Endothelial cell of umbilical vein (primary cell): Measurements from ENCODE around the gene CAPN12. TPM values are rescaled to one million over a fixed set of nuclear protein-coding genes. Genes with fewer than 3 reads are reported as not detected.

Source experiments
- BruUV-seq: library from RNA; stranded (reverse); fragments of 400-500 nt; replicated peaks from 2 replicates; lab custom pipeline; 2021; lab: Mats Ljungman, UMichigan
- CTCF ChIA-PET: fragments of 300-600, 350-600 bp; sonication (Branson Sonifier 250); formaldehyde crosslinking; loops from one replicate; lab custom pipeline; 2021; ENCODE audit warnings: antibody characterized with exemption, inconsistent platforms; lab: Charles Lee
- POLR2A ChIA-PET: fragments of 300-600, 350-600 bp; sonication (Branson Sonifier 250); formaldehyde crosslinking; loops from one replicate; lab custom pipeline; 2021; ENCODE audit warnings: antibody characterized with exemption, inconsistent platforms; lab: Charles Lee
- DNase-seq: peaks from one replicate; pipeline ENCODE4 v3.0.0-alpha.2; 2011; ENCODE audit warnings: low read depth, low spot score
- FAIRE-seq: peaks from 2 replicates; lab custom pipeline; 2011; peaks lifted over from hg19 to GRCh38; lab: Jason Lieb, UNC
- H2AFZ ChIP-seq: 2 replicates; pipeline ENCODE4 v1.6.0; 2012; ENCODE audit warnings: low read depth, low read length, control low read depth, inconsistent platforms
- H3K27ac ChIP-seq: 2 replicates; pipeline ENCODE4 v1.5.1; 2011; ENCODE audit warnings: low read depth, mild to moderate bottlenecking, control low read depth, low read length, moderate library complexity; ENCODE audit not compliant: insufficient read depth
- H3K27me3 ChIP-seq, 2 experiments: 2 replicates each; pipeline versions ENCODE4 v1.6.0 to v1.6.1; 2011; ENCODE audit warnings: low read length in 2 of 2, mixed read lengths in 1 of 2; ENCODE audit not compliant: control insufficient read depth in 2 of 2, insufficient read depth in 2 of 2
- H3K36me3 ChIP-seq, 2 experiments: 2 replicates in 1 of 2; 3 replicates in 1 of 2; pipeline ENCODE4 v1.5.1; 2011; ENCODE audit warnings: low read length in 2 of 2, mild to moderate bottlenecking in 1 of 2, moderate library complexity in 1 of 2; ENCODE audit not compliant: control insufficient read depth in 2 of 2, insufficient read depth in 2 of 2; ENCODE audit errors: extremely low read depth in 1 of 2
- H3K4me1 ChIP-seq: 3 replicates; pipeline ENCODE4 v1.5.1; 2011; ENCODE audit warnings: mild to moderate bottlenecking, low read length; ENCODE audit not compliant: control insufficient read depth, insufficient read depth; ENCODE audit errors: extremely low read depth
- H3K4me2 ChIP-seq: 2 replicates; pipeline ENCODE4 v1.6.1; 2011; ENCODE audit warnings: low read length, control low read depth, mixed read lengths; ENCODE audit not compliant: insufficient read depth
- H3K4me3 ChIP-seq, 3 experiments: fragments of 200-600 bp in 1 of 3; sonication (generic), shearing (Covaris generic) in 1 of 3; replicated peaks in 1 of 3; 2 replicates each; pipeline ENCODE4 v1.5.1; 2011 to 2016; ENCODE audit warnings: control low read depth in 3 of 3, low read length in 3 of 3, mild to moderate bottlenecking in 2 of 3, inconsistent platforms in 1 of 3, low read depth in 1 of 3, moderate library complexity in 1 of 3; ENCODE audit not compliant: insufficient read depth in 1 of 3
- H3K79me2 ChIP-seq: 2 replicates; pipeline ENCODE4 v1.6.0; 2012; ENCODE audit warnings: low read length, inconsistent platforms; ENCODE audit not compliant: control insufficient read depth, insufficient read depth
- H3K9ac ChIP-seq: replicated peaks from 2 replicates; pipeline ENCODE3; 2011; ENCODE audit warnings: low read length, control low read depth; ENCODE audit not compliant: insufficient read depth; ENCODE audit errors: extremely low read depth
- H3K9me1 ChIP-seq: replicated peaks from 3 replicates; pipeline ENCODE4 v1.6.0; 2011; ENCODE audit warnings: mild to moderate bottlenecking, low read length; ENCODE audit not compliant: control insufficient read depth, insufficient read depth; ENCODE audit errors: extremely low read depth
- H3K9me3 ChIP-seq: replicated peaks from 2 replicates; pipeline ENCODE4 v1.5.1; 2012; ENCODE audit warnings: low read length, inconsistent platforms; ENCODE audit not compliant: control insufficient read depth, insufficient read depth
- H4K20me1 ChIP-seq: replicated peaks from 2 replicates; pipeline ENCODE3; 2011; ENCODE audit warnings: mild to moderate bottlenecking, low read length; ENCODE audit not compliant: control insufficient read depth, insufficient read depth; ENCODE audit errors: extremely low read depth
- CTCF ChIP-seq, 2 donors: IDR thresholded peaks; 1 replicate in 1 of 2; 2 replicates in 1 of 2; pipeline ENCODE4 v1.5.1; 2011; ENCODE audit warnings: low read length in 2 of 2, mild to moderate bottlenecking in 2 of 2, moderate library complexity in 2 of 2, control low read depth in 1 of 2, inconsistent platforms in 1 of 2, low read depth in 1 of 2; ENCODE audit not compliant: insufficient read depth in 1 of 2; ENCODE audit errors: extremely low read depth in 1 of 2
- EZH2 ChIP-seq: IDR thresholded peaks from 2 replicates; pipeline ENCODE4 v1.6.1; 2012; ENCODE audit warnings: borderline replicate concordance, low read depth, mild to moderate bottlenecking, moderate library complexity, low read length, inconsistent platforms; ENCODE audit not compliant: severe bottlenecking
- FOS ChIP-seq: IDR thresholded peaks from 2 replicates; pipeline ENCODE4 v1.6.1; 2011; ENCODE audit warnings: mild to moderate bottlenecking, low read length, moderate library complexity, borderline replicate concordance; ENCODE audit not compliant: insufficient read depth
- GATA2 ChIP-seq: IDR thresholded peaks from 2 replicates; pipeline ENCODE4 v1.7.0; 2011; ENCODE audit warnings: low read depth, mild to moderate bottlenecking, moderate library complexity, mixed read lengths, low read length; ENCODE audit not compliant: insufficient read length, insufficient read depth
- JUN ChIP-seq: IDR thresholded peaks from 2 replicates; pipeline ENCODE4 v1.6.1; 2011; ENCODE audit warnings: borderline replicate concordance, low read depth; ENCODE audit not compliant: insufficient read length, insufficient read depth
- MAX ChIP-seq: IDR thresholded peaks from 2 replicates; pipeline ENCODE4 v1.6.1; 2011; ENCODE audit not compliant: insufficient read depth, insufficient read length
- MYC ChIP-seq: IDR thresholded peaks from one replicate; pipeline ENCODE4 v1.6.1; 2011; ENCODE audit warnings: mild to moderate bottlenecking, low read depth, low read length
- POLR2A ChIP-seq: IDR thresholded peaks from 2 replicates; pipeline ENCODE4 v1.6.1; 2012; ENCODE audit warnings: low read depth, mild to moderate bottlenecking, control low read depth, low read length
- POLR2AphosphoS5 ChIP-seq: IDR thresholded peaks from 2 replicates; pipeline ENCODE4 v1.6.1; 2012; ENCODE audit warnings: low read depth, mild to moderate bottlenecking, control low read depth, low read length, moderate library complexity; ENCODE audit not compliant: insufficient read depth
- dilution Hi-C: fragments of 300-500 bp; cut with MboI; formaldehyde crosslinking; loops from one replicate; pipeline ENCODE4 v1.15.0; 2019; ENCODE audit warnings: low sequenced_read_pairs; ENCODE audit not compliant: extremely low pct_ligation_motif_present
- intact Hi-C: fragments of 100-400 bp; cut with micrococcal nuclease; formaldehyde crosslinking; loops from one replicate; pipeline ENCODE4 v1.10.0; 2022
- polyA plus RNA-seq, 4 experiments: library from polyadenylated mRNA; depleted of rRNA in 3 of 4; stranded (reverse) in 3 of 4; unstranded in 1 of 4; fragments of >200 nt; gene quantifications; 2 replicates each; pipeline versions ENCODE4 v1.2.1 to v1.2.3, GENCODE V29; 2011 to 2012; ENCODE audit warnings: missing spikeins in 1 of 4
- total RNA-seq: library from RNA; stranded (reverse); gene quantifications from 2 replicates; pipeline ENCODE4 v1.2.3, GENCODE V29; 2021

The CAPN12 gene
- total and polyA plus RNA-seq, 2 donors (not counting 3 experiments of a cell fraction or from before 2014, with no cell fraction given), result 0.35 TPM; not detected in 1

GRCh38 chr19:38713865-38714264 is 30.4 kb downstream of the CAPN12 start:
- FAIRE-seq (no peak), DNase-seq (no peak)
- TF ChIP-seq CTCF (IDR thresholded peaks at IDR 0.05; ENCODE audit: extremely low read depth in 1 of 2, insufficient read depth in 1 of 2, low read depth in 1 of 2, low read length in 2 of 2) (no peak), POLR2A (no peak), FOS (no peak), POLR2AphosphoS5 (no peak), EZH2 (no peak), MAX (no peak), JUN (no peak), MYC (no peak), GATA2 (no peak)
- H4K20me1 ChIP-seq, result no peaks in the 10 kb centered on the region
- H3K4me3 ChIP-seq, result no peak overlapping the region
- H3K9me1 ChIP-seq, result no peaks in the 10 kb centered on the region
- no peak overlapping the region for H3K9ac ChIP-seq
- H3K4me2 ChIP-seq, result no peak overlapping the region
- ChIA-PET POLR2A (no interaction called here), CTCF (interaction anchor here (1.0 kb wide), 1 partner anchor 79 kb away, joined by 3 read pairs; no protein-coding TSS in a partner anchor)
- H3K27ac ChIP-seq, result no peak overlapping the region
- H3K27me3 ChIP-seq, result no peaks in the 10 kb centered on the region
- peaks cover 14% of the 10 kb centered on the region for H3K79me2 ChIP-seq
- no peak overlapping the region for H2AFZ ChIP-seq
- H3K4me1 ChIP-seq, result no peaks in the 10 kb centered on the region
- BruUV-seq, result no TSS peak
- H3K9me3 ChIP-seq, result no peaks in the 10 kb centered on the region
- dilution Hi-C loops, result no loop called here
- intact Hi-C loops, result no loop called here
- peaks cover 39 to 81% of the 10 kb centered on the region in 2 experiments for H3K36me3 ChIP-seq
